ENCODE results near the gene NF1. TPM values are rescaled to one million over a fixed set of nuclear protein-coding genes. Genes with fewer than 3 reads are reported as not detected.
A peak's percentile ranks its signal among the peaks of the same experiment; 100 is the strongest.
"Not testable (repeated sequence)": the region's sequence is repeated elsewhere in the genome, so short reads cannot be mapped to it uniquely, and the experiment has no call there.

The NF1 gene, protein sequence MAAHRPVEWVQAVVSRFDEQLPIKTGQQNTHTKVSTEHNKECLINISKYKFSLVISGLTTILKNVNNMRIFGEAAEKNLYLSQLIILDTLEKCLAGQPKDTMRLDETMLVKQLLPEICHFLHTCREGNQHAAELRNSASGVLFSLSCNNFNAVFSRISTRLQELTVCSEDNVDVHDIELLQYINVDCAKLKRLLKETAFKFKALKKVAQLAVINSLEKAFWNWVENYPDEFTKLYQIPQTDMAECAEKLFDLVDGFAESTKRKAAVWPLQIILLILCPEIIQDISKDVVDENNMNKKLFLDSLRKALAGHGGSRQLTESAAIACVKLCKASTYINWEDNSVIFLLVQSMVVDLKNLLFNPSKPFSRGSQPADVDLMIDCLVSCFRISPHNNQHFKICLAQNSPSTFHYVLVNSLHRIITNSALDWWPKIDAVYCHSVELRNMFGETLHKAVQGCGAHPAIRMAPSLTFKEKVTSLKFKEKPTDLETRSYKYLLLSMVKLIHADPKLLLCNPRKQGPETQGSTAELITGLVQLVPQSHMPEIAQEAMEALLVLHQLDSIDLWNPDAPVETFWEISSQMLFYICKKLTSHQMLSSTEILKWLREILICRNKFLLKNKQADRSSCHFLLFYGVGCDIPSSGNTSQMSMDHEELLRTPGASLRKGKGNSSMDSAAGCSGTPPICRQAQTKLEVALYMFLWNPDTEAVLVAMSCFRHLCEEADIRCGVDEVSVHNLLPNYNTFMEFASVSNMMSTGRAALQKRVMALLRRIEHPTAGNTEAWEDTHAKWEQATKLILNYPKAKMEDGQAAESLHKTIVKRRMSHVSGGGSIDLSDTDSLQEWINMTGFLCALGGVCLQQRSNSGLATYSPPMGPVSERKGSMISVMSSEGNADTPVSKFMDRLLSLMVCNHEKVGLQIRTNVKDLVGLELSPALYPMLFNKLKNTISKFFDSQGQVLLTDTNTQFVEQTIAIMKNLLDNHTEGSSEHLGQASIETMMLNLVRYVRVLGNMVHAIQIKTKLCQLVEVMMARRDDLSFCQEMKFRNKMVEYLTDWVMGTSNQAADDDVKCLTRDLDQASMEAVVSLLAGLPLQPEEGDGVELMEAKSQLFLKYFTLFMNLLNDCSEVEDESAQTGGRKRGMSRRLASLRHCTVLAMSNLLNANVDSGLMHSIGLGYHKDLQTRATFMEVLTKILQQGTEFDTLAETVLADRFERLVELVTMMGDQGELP (N-terminal part only)
- total RNA-seq = 100 to 1,000 TPM in 2 of 4 donors, 10 to 100 TPM in 2; 40.9 to 158 (median 113) TPM

DNA sequence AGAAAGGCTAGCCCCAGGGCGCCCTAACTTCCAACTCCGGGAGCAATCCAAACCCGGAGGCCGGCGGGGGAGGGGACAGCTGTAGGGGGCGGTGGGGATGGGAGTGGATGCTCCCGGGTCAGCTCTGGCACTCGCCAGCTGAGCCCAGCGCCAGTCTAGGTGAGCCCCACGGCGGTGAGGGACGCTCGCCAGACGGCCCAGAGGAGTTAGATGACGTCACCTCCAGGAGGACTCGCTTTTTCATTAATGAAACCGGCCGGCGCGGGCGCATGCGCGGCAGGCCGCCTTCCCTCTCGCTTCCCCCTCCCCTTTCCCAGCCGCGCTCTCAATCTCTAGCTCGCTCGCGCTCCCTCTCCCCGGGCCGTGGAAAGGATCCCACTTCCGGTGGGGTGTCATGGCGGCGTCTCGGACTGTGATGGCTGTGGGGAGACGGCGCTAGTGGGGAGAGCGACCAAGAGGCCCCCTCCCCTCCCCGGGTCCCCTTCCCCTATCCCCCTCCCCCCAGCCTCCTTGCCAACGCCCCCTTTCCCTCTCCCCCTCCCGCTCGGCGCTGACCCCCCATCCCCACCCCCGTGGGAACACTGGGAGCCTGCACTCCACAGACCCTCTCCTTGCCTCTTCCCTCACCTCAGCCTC, at the start of gene NF1:
TSS of gene NF1 (plus strand) at position 378 of the 636 bp plus-strand sequence. CDS start 333 bp downstream, outside the sequence.
- intact Hi-C loops (cut with DNase I; ENCODE audit: low total_unique reads) = no loop called here
- no peaks in the 10 kb centered on the region for H3K9me3 ChIP-seq
- H3K27me3 ChIP-seq = no peaks in the 10 kb centered on the region
- H3K4me3 ChIP-seq = peak within 1 kb of the TSS; percentile 83 to 96
- H3K4me1 ChIP-seq = no peaks in the 10 kb centered on the region
- H3K36me3 ChIP-seq = no peaks in the 10 kb centered on the region
- peak; percentile 96 to 97 for DNase-seq
- TF ChIP-seq, protein P1, sequence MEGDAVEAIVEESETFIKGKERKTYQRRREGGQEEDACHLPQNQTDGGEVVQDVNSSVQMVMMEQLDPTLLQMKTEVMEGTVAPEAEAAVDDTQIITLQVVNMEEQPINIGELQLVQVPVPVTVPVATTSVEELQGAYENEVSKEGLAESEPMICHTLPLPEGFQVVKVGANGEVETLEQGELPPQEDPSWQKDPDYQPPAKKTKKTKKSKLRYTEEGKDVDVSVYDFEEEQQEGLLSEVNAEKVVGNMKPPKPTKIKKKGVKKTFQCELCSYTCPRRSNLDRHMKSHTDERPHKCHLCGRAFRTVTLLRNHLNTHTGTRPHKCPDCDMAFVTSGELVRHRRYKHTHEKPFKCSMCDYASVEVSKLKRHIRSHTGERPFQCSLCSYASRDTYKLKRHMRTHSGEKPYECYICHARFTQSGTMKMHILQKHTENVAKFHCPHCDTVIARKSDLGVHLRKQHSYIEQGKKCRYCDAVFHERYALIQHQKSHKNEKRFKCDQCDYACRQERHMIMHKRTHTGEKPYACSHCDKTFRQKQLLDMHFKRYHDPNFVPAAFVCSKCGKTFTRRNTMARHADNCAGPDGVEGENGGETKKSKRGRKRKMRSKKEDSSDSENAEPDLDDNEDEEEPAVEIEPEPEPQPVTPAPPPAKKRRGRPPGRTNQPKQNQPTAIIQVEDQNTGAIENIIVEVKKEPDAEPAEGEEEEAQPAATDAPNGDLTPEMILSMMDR (IDR thresholded peaks at IDR 0.05) = no peak
- peak; percentile 53 to 58 for TF ChIP-seq POLR2A (IDR thresholded peaks at IDR 0.05)
- H3K27ac ChIP-seq = peak within 1 kb of the TSS; percentile 94 to 99

DNA sequence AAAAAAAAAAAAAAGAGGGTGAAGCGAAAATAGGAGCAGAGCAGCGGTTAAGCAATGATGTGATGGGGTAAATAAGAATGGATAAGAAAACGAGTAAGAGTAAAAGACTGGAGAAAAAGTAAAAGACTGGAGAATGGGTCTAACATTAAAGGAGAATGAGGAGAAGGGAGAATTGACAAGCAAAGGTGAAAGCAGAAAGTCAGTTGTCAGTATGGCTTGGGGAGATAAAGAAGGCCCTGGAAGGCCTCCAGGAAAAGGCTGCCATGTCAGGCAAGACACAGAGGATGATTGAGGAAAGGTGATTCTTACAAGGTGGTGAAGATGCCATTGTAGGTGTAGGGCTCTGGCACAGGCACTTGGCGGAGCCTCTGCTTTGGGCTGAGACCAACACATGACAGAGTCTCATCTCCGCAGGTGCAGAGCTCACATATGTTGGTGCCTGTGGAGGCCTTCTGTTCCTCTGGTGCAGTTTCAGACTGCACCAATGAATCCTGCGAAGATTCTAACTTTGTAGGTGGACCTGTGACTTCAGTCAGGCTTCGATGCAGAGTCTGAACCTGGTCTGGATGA, 47.8 kb upstream of the NF1 start:
- H3K27ac ChIP-seq; DNase-seq; H3K27me3 ChIP-seq; H3K4me3 ChIP-seq; H3K9me3 ChIP-seq; H3K4me1 ChIP-seq; H3K36me3 ChIP-seq; intact Hi-C loops (cut with DNase I; ENCODE audit: low total_unique reads): not testable (repeated sequence)

DNA sequence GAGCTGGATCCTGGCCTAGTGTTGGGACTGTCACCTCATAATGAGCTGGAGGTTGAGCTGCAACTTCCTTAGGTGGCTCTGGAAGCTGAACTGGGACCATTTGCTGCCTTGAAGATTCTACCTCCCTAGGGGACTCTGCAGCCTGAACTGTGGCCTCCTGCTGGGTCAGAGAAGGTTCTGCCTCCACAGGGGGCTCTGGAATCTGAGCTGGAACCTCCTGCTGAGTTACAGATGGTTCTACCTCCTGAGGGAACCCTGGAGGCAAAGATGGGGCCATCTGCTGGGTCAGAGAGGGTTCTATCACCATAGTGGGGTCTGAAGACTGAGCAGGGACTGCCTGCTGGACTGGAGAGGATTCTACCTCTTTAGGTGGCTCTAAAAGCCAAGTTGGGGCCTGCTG, 46.6 kb upstream of the NF1 start:
- no peaks in the 10 kb centered on the region for H3K9me3 ChIP-seq
- no peak overlapping the region for H3K4me3 ChIP-seq
- no peak overlapping the region for H3K27ac ChIP-seq
- no peaks in the 10 kb centered on the region for H3K27me3 ChIP-seq
- no peak for TF ChIP-seq POLR2A (IDR thresholded peaks at IDR 0.05)
- TF ChIP-seq, protein P1 (IDR thresholded peaks at IDR 0.05) = no peak
- intact Hi-C loops (cut with DNase I; ENCODE audit: low total_unique reads) = no loop called here
- H3K4me1 ChIP-seq = no peaks in the 10 kb centered on the region
- no peak for DNase-seq
- H3K36me3 ChIP-seq = no peaks in the 10 kb centered on the region

DNA sequence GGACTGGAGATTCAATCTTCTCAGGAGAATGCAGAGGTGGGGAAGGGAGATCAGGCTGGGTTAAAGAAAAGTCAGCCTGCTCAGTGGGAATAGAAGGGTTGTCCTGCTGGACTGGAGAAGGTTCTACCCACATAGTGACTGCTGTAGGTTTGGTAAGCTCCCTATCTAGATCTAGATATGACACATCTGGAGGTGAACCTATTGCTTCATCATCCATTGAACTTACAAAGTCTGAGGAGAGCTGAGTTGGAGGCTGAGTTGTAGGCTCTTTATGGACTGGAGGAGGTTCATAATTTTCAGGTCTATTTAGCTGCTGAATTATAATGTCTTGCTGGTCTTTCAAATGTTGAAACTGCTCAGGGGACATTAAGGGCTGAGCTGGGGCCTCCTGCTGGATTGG, 46.0 kb upstream of the NF1 start:
- H3K4me1 ChIP-seq = no peaks in the 10 kb centered on the region
- no peak for DNase-seq
- H3K27ac ChIP-seq = no peak overlapping the region
- H3K27me3 ChIP-seq = no peaks in the 10 kb centered on the region
- no peaks in the 10 kb centered on the region for H3K9me3 ChIP-seq
- intact Hi-C loops (cut with DNase I; ENCODE audit: low total_unique reads) = no loop called here
- H3K36me3 ChIP-seq = no peaks in the 10 kb centered on the region
- TF ChIP-seq, protein P1 (IDR thresholded peaks at IDR 0.05) = no peak
- no peak for TF ChIP-seq POLR2A (IDR thresholded peaks at IDR 0.05)
- H3K4me3 ChIP-seq = no peak overlapping the region

DNA sequence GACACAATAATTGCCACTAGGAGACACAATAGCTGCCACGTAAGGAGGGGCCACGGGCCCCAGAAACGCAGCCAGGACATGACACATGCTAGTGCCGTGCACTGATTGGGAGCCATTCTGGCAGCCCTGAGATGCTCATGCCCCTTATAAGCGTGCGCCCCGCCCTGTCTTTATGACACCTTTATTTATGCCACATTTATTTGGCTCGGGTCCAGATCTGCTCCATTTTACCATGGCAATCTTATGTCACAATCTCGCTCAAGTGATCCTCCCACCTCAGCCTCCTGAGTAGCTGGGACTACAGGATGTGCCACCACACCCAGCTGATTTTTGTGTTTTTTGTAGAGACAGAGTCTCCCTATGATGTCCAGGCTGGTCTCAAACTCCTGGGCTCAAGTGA, 43.8 kb upstream of the NF1 start:
- Histone ChIP-seq H3K27ac (no peak overlapping the region), H3K4me1 (no peaks in the 10 kb centered on the region), H3K27me3 (no peaks in the 10 kb centered on the region), H3K4me3 (no peak overlapping the region), H3K36me3 (no peaks in the 10 kb centered on the region), H3K9me3 (no peaks in the 10 kb centered on the region)
- TF ChIP-seq POLR2A (IDR thresholded peaks at IDR 0.05) = no peak
- TF ChIP-seq, protein P1 (IDR thresholded peaks at IDR 0.05) = no peak
- DNase-seq = no peak
- intact Hi-C loops (cut with DNase I; ENCODE audit: low total_unique reads) = no loop called here
